ENCODE measurements around the gene RAB8B. TPM values are rescaled to one million over a fixed set of nuclear protein-coding genes. Genes with fewer than 3 reads are reported as not detected.

The RAB8B gene
- total RNA-seq, 1 donor from 2014 or later: 93.1 TPM

DNA sequence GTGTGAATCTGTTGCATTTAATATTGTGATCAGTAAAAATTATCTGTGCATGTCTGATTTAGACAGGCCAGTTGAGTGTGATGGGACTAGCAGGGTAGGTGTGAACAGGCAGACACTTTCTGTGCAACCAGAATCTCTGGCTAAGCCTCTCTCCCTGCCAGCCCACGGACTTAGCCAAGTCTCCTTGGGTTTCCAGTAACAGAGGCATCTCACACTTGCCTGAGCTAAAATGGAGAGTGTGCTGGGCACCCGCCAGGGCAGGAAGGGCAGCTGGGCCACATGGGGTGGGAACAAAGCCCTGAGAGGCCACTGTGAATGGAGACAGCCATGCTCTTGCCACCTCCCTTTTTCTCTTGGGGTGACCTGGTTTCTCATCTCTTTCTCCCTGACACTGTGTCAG lies 19.6 kb upstream of the RAB8B start:
- Mint-ChIP-seq H3K36me3 (ENCODE audit: low read depth) (no peaks in the 10 kb centered on the region), H3K27ac (no peak overlapping the region), H3K4me3 (no peak overlapping the region), H3K9me3 (no peaks in the 10 kb centered on the region), H3K4me1 (no peaks in the 10 kb centered on the region), H3K27me3 (no peaks in the 10 kb centered on the region)
- DNase-seq: no peak
- ChIA-PET CTCF (no interaction called here), POLR2A (no interaction called here)
- intact Hi-C loops (cut with micrococcal nuclease): no loop called here
- no peak for ATAC-seq (ENCODE audit: low read depth)
- TF ChIP-seq, protein P1, sequence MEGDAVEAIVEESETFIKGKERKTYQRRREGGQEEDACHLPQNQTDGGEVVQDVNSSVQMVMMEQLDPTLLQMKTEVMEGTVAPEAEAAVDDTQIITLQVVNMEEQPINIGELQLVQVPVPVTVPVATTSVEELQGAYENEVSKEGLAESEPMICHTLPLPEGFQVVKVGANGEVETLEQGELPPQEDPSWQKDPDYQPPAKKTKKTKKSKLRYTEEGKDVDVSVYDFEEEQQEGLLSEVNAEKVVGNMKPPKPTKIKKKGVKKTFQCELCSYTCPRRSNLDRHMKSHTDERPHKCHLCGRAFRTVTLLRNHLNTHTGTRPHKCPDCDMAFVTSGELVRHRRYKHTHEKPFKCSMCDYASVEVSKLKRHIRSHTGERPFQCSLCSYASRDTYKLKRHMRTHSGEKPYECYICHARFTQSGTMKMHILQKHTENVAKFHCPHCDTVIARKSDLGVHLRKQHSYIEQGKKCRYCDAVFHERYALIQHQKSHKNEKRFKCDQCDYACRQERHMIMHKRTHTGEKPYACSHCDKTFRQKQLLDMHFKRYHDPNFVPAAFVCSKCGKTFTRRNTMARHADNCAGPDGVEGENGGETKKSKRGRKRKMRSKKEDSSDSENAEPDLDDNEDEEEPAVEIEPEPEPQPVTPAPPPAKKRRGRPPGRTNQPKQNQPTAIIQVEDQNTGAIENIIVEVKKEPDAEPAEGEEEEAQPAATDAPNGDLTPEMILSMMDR (IDR thresholded peaks at IDR 0.05): no peak

DNA sequence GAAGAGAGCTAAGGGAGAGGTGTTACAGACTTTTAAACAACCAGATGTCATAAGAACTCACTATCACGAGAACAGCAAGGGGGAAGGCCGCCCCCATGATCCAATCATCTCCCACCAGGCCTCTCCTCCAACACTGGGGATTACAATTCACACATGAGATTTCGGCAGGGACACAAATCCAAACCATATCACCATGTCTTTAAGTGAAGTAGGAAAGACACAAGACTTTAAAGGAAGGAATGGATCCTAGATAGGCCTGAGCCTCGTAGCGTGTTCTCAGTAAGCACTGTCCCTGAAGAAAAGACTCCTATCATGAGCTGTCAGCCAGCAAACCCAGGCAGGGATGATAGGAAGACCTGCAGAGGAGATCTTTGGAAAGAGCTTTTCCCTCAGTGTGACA lies 17.0 kb upstream of the RAB8B start:
- Mint-ChIP-seq H3K27me3 (no peaks in the 10 kb centered on the region), H3K4me1 (peaks cover 3% of the 10 kb centered on the region), H3K36me3 (ENCODE audit: low read depth) (no peaks in the 10 kb centered on the region), H3K9me3 (no peaks in the 10 kb centered on the region), H3K4me3 (no peak overlapping the region), H3K27ac (no peak overlapping the region)
- TF ChIP-seq, protein P1 (IDR thresholded peaks at IDR 0.05): no peak
- intact Hi-C loops (cut with micrococcal nuclease): no loop called here
- ATAC-seq (ENCODE audit: low read depth) (no peak), DNase-seq (no peak)
- ChIA-PET CTCF (interaction anchor here (1.3 kb wide), 1 partner anchor 10 kb away, joined by 3 read pairs; no protein-coding TSS in a partner anchor), POLR2A (no interaction called here)

DNA sequence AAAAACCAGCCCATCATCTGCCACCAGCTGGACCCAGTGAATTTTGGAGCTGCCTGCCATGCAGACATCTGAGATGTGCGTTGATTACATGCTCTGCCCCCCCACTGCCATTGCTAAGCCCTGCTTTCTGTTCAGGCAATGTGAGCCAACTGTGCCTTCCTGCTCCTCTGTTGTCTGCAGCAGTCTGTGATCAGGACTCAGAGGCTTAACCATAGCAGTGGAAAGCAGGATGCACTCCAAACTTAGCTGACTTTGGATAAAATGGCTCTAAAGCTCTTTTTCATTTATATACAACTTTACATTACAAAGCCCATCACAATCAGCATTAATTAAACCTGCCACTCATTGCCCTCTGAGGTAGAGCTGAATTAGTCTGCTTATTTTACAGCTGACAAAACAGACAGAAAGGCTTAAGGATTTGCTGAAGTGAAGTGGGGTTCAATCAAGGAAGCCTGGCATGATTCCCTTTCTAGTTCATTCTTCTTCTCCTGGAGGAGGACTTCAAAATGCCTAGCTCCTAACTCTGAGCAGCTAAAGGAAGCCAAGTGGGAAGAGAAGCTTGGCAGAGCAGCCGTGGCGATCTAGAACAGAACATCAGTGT lies 16.5 kb upstream of the RAB8B start:
- no peaks in the 10 kb centered on the region for H3K36me3 Mint-ChIP-seq (ENCODE audit: low read depth)
- H3K27me3 Mint-ChIP-seq: no peaks in the 10 kb centered on the region
- H3K4me1 Mint-ChIP-seq: peaks cover 3% of the 10 kb centered on the region
- H3K27ac Mint-ChIP-seq: no peak overlapping the region
- POLR2A ChIA-PET: no interaction called here
- intact Hi-C loops (cut with micrococcal nuclease): no loop called here
- DNase-seq (no peak), ATAC-seq (ENCODE audit: low read depth) (no peak)
- H3K9me3 Mint-ChIP-seq: no peaks in the 10 kb centered on the region
- CTCF ChIA-PET: interaction anchor here (1.3 kb wide), 1 partner anchor 11 kb away, joined by 3 read pairs; no protein-coding TSS in a partner anchor
- TF ChIP-seq, protein P1 (IDR thresholded peaks at IDR 0.05): no peak
- H3K4me3 Mint-ChIP-seq: no peak overlapping the region

DNA sequence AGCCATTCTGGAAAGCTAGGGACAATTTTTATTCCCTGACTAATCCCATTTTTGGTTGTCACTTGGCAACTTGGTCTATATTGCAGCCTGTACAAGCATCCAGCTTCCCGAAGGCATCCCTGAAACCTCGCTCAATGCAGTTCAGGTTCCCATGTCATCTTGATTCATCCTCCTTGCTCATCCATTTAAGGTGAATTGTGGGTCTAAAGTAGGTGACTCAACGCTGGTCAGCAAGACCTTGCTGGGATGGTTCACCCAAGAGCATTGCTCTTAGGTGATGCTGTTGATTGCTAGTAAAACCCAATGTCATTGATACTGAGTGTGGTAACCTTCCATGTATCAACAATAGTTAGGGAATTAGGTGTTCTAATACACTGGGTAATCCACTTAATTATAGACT lies 13.1 kb upstream of the RAB8B start:
- Mint-ChIP-seq H3K4me3 (no peak overlapping the region), H3K4me1 (peaks cover 3% of the 10 kb centered on the region), H3K36me3 (ENCODE audit: low read depth) (no peaks in the 10 kb centered on the region), H3K27ac (no peak overlapping the region), H3K27me3 (no peaks in the 10 kb centered on the region), H3K9me3 (no peaks in the 10 kb centered on the region)
- POLR2A ChIA-PET: no interaction called here
- intact Hi-C loops (cut with micrococcal nuclease): no loop called here
- TF ChIP-seq, protein P1 (IDR thresholded peaks at IDR 0.05): no peak
- DNase-seq (no peak), ATAC-seq (ENCODE audit: low read depth) (no peak)
- CTCF ChIA-PET: no interaction called here

DNA sequence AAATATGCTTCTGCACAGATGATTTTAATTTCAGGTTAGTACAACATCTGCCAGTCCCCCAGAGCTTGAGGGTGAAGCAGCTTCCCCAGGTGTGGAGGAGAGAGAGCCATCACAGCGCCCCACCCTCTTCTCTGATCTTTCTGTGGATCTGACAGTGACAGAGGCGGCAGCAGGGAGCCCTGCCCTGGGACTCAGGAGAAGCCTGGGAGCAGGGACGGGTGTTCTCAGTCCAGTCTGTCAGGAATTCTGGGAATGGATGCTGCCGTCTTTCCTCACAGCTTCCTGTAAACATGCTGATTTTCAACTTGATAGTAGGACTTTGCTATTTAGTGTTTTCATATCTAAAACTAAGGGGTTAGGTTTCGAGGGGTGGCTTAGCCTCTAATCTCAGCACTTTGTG lies 11.4 kb upstream of the RAB8B start:
- ChIA-PET POLR2A (interaction anchor here (0.6 kb wide), 1 partner anchor 1716 kb away, joined by 6 read pairs; no protein-coding TSS in a partner anchor), CTCF (no interaction called here)
- H3K4me3 Mint-ChIP-seq: no peak overlapping the region
- no peak for ATAC-seq (ENCODE audit: low read depth)
- H3K27me3 Mint-ChIP-seq: no peaks in the 10 kb centered on the region
- intact Hi-C loops (cut with micrococcal nuclease): no loop called here
- TF ChIP-seq, protein P1 (IDR thresholded peaks at IDR 0.05): no peak
- H3K4me1 Mint-ChIP-seq: peaks cover 3% of the 10 kb centered on the region
- DNase-seq: no peak
- no peak overlapping the region for H3K27ac Mint-ChIP-seq
- no peaks in the 10 kb centered on the region for H3K9me3 Mint-ChIP-seq
- no peaks in the 10 kb centered on the region for H3K36me3 Mint-ChIP-seq (ENCODE audit: low read depth)
